ENCODE results near the gene PCDHA1. TPM values are rescaled to one million over a fixed set of nuclear protein-coding genes. Genes with fewer than 3 reads are reported as not detected.
"Not testable (repeated sequence)": the region's sequence is repeated elsewhere in the genome, so short reads cannot be mapped to it uniquely, and the experiment has no call there.

PCDHA1 gene
- total RNA-seq, 1 donor from 2014 or later, result not detected

DNA sequence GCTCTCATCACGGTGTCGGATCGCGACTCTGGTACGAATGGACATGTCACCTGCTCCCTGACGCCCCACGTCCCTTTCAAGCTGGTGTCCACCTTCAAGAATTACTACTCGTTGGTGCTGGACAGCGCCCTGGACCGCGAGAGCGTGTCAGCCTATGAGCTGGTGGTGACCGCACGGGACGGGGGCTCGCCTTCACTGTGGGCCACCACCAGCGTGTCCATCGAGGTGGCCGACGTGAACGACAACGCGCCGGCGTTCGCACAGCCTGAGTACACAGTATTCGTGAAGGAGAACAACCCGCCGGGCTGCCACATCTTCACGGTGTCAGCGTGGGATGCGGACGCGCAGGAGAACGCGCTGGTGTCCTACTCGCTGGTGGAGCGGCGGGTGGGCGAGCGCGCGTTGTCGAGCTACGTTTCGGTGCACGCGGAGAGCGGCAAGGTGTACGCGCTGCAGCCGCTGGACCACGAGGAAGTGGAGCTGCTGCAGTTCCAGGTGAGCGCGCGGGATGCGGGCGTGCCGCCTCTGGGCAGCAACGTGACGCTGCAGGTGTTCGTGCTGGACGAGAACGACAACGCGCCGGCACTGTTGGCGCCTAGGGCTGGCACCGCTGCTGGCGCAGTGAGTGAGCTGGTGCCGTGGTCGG, 10.3 kb downstream of the PCDHA1 start:
- H3K9me3 Mint-ChIP-seq, result peaks cover 34% of the 10 kb centered on the region
- not testable (repeated sequence) for H3K4me1 Mint-ChIP-seq (ENCODE audit: low read depth); H3K27me3 Mint-ChIP-seq (ENCODE audit: insufficient read depth); H3K36me3 Mint-ChIP-seq (ENCODE audit: low read depth); H3K4me3 Mint-ChIP-seq; H3K27ac Mint-ChIP-seq; DNase-seq (ENCODE audit: low spot score)
- intact Hi-C loops (cut with micrococcal nuclease), result loop anchor here (10.0 kb wide), 1 partner anchor 89 kb away; the partner anchor contains the start of gene PCDHA13

DNA sequence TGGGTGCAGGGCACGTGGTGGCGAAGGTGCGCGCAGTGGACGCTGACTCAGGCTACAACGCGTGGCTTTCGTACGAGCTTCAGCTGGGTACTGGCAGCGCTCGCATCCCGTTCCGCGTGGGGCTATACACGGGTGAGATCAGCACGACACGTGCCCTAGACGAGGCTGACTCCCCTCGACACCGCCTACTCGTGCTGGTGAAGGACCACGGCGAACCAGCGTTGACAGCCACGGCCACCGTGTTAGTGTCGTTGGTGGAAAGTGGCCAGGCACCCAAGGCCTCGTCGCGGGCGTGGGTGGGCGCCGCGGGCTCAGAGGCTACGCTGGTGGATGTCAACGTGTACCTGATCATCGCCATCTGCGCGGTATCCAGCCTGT, 10.8 kb downstream of the PCDHA1 start:
- Mint-ChIP-seq H3K9me3 (peaks cover 32% of the 10 kb centered on the region), H3K27ac (no peak overlapping the region), H3K27me3 (ENCODE audit: insufficient read depth) (no peaks in the 10 kb centered on the region), H3K4me3 (no peak overlapping the region), H3K4me1 (ENCODE audit: low read depth) (no peaks in the 10 kb centered on the region), H3K36me3 (ENCODE audit: low read depth) (no peaks in the 10 kb centered on the region)
- DNase-seq (ENCODE audit: low spot score), result no peak
- intact Hi-C loops (cut with micrococcal nuclease), result loop anchor here (10.0 kb wide), 1 partner anchor 88 kb away; the partner anchor contains the start of gene PCDHA13

DNA sequence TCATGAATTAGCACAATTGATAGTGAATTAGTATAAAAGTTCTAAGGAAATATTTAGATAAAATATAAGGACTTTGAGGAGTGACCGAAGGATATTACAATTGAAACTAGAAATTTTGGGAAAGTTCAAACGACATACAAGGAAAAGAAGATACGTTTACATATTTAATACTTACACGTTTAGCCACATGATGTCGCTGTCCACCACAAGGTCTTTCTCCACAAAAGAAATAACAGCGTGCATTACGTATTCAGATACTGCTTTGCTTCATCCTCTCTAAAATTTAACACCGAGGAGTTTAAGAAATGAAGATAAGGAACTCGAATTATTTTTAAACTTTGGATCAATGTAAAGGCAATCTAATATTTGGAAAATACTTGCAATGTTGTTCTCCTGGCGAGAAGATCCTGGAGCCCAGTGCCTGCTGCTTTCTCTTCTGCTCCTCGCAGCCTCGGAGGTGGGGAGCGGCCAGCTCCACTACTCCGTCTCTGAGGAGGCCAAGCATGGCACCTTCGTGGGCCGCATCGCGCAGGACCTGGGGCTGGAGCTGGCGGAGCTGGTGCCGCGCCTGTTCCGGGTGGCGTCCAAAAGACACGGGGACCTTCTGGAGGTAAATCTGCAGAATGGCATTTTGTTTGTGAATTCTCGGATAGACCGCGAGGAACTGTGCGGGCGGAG, 15.0 kb downstream of the PCDHA1 start, which contains the start of gene PCDHA3:
TSS of gene PCDHA3 (plus strand) at position 242 of the 678 bp plus-strand sequence.
- no peak within 1 kb of the TSS for H3K27ac Mint-ChIP-seq
- H3K36me3 Mint-ChIP-seq (ENCODE audit: low read depth), result no peaks in the 10 kb centered on the region
- H3K27me3 Mint-ChIP-seq (ENCODE audit: insufficient read depth), result no peaks in the 10 kb centered on the region
- intact Hi-C loops (cut with micrococcal nuclease), result loop anchor here (5.0 kb wide), 1 partner anchor 41 kb away; the partner anchor contains the start of gene PCDHA8
- no peaks in the 10 kb centered on the region for H3K4me1 Mint-ChIP-seq (ENCODE audit: low read depth)
- no peak within 1 kb of the TSS for H3K4me3 Mint-ChIP-seq
- H3K9me3 Mint-ChIP-seq, result peaks cover 39% of the 10 kb centered on the region
- DNase-seq (ENCODE audit: low spot score), result no peak

GRCh38 chr5:140801494-140801841, 15.5 kb downstream of the PCDHA1 start:
- no peak overlapping the region for H3K4me3 Mint-ChIP-seq
- no peak overlapping the region for H3K27ac Mint-ChIP-seq
- peaks cover 38% of the 10 kb centered on the region for H3K9me3 Mint-ChIP-seq
- no peak for DNase-seq (ENCODE audit: low spot score)
- no peaks in the 10 kb centered on the region for H3K4me1 Mint-ChIP-seq (ENCODE audit: low read depth)
- no peaks in the 10 kb centered on the region for H3K36me3 Mint-ChIP-seq (ENCODE audit: low read depth)
- no peaks in the 10 kb centered on the region for H3K27me3 Mint-ChIP-seq (ENCODE audit: insufficient read depth)
- intact Hi-C loops (cut with micrococcal nuclease), result loop anchor here (5.0 kb wide), 1 partner anchor 41 kb away; the partner anchor contains the start of gene PCDHA8

DNA sequence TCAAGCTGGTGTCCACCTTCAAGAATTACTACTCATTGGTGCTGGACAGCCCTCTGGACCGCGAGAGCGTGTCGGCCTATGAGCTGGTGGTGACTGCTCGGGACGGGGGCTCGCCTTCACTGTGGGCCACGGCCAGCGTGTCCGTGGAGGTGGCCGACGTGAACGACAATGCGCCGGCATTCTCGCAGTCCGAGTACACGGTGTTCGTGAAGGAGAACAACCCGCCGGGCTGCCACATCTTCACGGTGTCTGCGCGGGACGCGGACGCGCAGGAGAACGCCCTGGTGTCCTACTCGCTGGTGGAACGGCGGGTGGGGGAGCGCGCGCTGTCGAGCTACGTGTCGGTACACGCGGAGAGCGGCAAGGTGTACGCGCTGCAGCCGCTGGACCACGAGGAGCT, 16.4 kb downstream of the PCDHA1 start:
- H3K36me3 Mint-ChIP-seq (ENCODE audit: low read depth); H3K4me3 Mint-ChIP-seq; H3K27ac Mint-ChIP-seq; DNase-seq (ENCODE audit: low spot score); H3K27me3 Mint-ChIP-seq (ENCODE audit: insufficient read depth); H3K4me1 Mint-ChIP-seq (ENCODE audit: low read depth): not testable (repeated sequence)
- intact Hi-C loops (cut with micrococcal nuclease), result loop anchor here (5.0 kb wide), 1 partner anchor 40 kb away; the partner anchor contains the start of gene PCDHA8
- H3K9me3 Mint-ChIP-seq, result peaks cover 38% of the 10 kb centered on the region

GRCh38 chr5:140802781-140803271, 16.9 kb downstream of the PCDHA1 start:
- Mint-ChIP-seq H3K27me3 (ENCODE audit: insufficient read depth) (no peaks in the 10 kb centered on the region), H3K9me3 (peaks cover 43% of the 10 kb centered on the region), H3K36me3 (ENCODE audit: low read depth) (no peaks in the 10 kb centered on the region), H3K4me3 (no peak overlapping the region), H3K4me1 (ENCODE audit: low read depth) (no peaks in the 10 kb centered on the region), H3K27ac (no peak overlapping the region)
- intact Hi-C loops (cut with micrococcal nuclease), result loop anchor here (5.0 kb wide), 1 partner anchor 39 kb away; the partner anchor contains the start of gene PCDHA8
- no peak for DNase-seq (ENCODE audit: low spot score)

DNA sequence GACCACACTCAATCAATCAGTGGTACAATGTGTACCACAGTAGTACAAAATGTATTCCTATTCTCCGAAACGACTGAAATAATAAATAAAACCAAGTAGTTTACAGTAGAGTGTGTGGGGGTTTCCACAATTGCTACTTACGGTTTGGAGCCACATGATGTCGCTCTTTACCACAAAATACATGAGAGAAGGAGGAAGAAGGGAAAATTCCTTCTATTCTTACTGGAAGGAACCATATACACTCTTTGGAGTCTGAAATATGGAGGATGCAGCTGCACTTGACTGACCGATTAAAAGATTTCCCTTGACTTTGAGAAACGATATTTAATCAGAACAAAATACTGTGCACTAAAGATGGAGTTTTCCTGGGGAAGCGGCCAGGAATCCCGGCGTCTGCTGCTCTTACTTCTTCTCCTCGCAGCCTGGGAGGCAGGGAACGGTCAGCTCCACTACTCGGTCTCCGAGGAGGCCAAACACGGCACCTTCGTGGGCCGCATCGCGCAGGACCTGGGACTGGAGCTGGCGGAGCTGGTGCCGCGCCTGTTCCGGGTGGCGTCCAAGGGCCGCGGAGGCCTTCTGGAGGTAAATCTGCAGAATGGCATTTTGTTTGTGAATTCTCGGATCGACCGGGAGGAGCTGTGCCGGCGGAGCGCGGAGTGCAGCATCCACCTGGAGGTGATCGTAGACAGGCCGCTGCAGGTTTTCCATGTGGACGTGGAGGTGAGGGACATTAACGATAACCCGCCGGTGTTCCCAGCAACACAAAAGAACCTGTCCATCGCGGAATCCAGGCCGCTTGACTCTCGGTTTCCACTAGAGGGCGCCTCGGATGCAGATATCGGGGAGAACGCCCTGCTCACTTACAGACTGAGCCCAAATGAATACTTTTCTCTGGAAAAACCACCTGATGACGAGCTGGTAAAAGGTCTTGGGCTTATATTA, 21.2 kb downstream of the PCDHA1 start, which contains the start of gene PCDHA4:
TSS of gene PCDHA4 (plus strand) at position 235 of the 942 bp plus-strand sequence.
- no peaks in the 10 kb centered on the region for H3K36me3 Mint-ChIP-seq (ENCODE audit: low read depth)
- intact Hi-C loops (cut with micrococcal nuclease), result no loop called here
- peaks cover 35% of the 10 kb centered on the region for H3K9me3 Mint-ChIP-seq
- no peak within 1 kb of the TSS for H3K4me3 Mint-ChIP-seq
- H3K27me3 Mint-ChIP-seq (ENCODE audit: insufficient read depth), result no peaks in the 10 kb centered on the region
- no peaks in the 10 kb centered on the region for H3K4me1 Mint-ChIP-seq (ENCODE audit: low read depth)
- H3K27ac Mint-ChIP-seq, result no peak within 1 kb of the TSS
- DNase-seq (ENCODE audit: low spot score), result no peak

DNA sequence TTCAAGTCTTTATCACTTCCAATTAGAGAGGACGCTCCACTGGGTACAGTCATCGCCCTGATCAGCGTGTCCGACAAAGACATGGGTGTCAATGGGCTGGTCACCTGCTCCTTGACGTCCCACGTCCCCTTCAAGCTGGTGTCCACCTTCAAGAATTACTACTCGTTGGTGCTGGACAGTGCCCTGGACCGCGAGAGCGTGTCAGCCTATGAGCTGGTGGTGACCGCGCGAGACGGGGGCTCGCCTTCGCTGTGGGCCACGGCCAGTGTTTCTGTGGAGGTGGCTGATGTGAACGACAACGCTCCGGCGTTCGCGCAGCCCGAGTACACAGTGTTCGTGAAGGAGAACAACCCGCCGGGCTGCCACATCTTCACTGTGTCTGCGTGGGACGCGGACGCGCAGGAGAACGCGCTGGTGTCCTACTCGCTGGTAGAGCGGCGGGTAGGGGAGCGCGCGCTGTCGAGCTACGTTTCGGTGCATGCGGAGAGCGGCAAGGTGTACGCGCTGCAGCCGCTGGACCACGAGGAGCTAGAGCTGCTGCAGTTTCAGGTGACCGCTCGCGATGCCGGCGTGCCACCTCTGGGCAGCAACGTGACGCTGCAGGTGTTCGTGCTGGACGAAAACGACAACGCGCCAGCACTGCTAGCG, 22.4 kb downstream of the PCDHA1 start:
- H3K27ac Mint-ChIP-seq; DNase-seq (ENCODE audit: low spot score); H3K4me3 Mint-ChIP-seq; intact Hi-C loops (cut with micrococcal nuclease); H3K4me1 Mint-ChIP-seq (ENCODE audit: low read depth); H3K27me3 Mint-ChIP-seq (ENCODE audit: insufficient read depth); H3K36me3 Mint-ChIP-seq (ENCODE audit: low read depth): not testable (repeated sequence)
- peaks cover 40% of the 10 kb centered on the region for H3K9me3 Mint-ChIP-seq

GRCh38 chr5:140808889-140809291, 22.9 kb downstream of the PCDHA1 start:
- Mint-ChIP-seq H3K9me3 (peaks cover 35% of the 10 kb centered on the region), H3K36me3 (ENCODE audit: low read depth) (no peaks in the 10 kb centered on the region), H3K27ac (no peak overlapping the region), H3K27me3 (ENCODE audit: insufficient read depth) (no peaks in the 10 kb centered on the region), H3K4me1 (ENCODE audit: low read depth) (no peaks in the 10 kb centered on the region), H3K4me3 (no peak overlapping the region)
- DNase-seq (ENCODE audit: low spot score), result no peak
- intact Hi-C loops (cut with micrococcal nuclease), result no loop called here

DNA sequence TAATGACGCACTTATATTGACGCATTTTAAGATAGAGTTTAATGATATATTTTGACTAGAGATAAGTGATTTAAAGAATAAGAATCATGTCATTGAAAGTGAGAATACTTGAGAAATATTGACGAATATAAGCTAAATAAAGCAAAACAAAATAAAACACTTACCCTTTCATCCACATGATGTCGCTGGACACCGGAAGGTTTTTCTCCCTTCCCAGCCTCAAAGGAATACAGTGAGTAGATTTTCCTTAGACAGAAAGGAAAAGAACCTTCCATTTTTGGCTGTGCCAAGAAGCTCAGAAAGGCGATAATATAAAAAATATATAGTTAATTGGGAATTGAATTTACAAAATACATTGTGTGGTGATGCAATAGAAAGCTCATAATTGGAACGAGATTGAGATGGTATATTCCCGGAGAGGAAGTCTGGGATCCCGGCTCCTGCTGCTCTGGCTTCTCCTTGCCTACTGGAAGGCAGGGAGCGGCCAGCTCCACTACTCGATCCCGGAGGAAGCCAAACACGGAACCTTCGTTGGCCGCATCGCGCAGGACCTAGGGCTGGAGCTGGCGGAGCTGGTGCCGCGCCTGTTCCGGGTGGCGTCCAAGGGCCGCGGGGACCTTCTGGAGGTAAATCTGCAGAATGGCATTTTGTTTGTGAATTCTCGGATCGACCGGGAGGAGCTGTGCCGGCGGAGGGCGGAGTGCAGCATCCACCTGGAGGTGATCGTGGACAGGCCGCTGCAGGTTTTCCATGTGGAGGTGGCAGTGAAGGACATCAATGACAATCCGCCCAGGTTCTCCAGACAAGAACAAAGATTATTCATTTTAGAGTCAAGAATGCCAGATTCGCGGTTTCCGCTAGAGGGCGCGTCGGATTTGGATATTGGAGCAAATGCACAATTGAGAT, 35.7 kb downstream of the PCDHA1 start, which contains the start of gene PCDHA5:
TSS of gene PCDHA5 (plus strand) at position 239 of the 906 bp plus-strand sequence.
- intact Hi-C loops (cut with micrococcal nuclease), result no loop called here
- H3K4me1 Mint-ChIP-seq (ENCODE audit: low read depth), result no peaks in the 10 kb centered on the region
- H3K27ac Mint-ChIP-seq, result no peak within 1 kb of the TSS
- no peak for DNase-seq (ENCODE audit: low spot score)
- no peaks in the 10 kb centered on the region for H3K27me3 Mint-ChIP-seq (ENCODE audit: insufficient read depth)
- H3K36me3 Mint-ChIP-seq (ENCODE audit: low read depth), result no peaks in the 10 kb centered on the region
- peaks cover 14% of the 10 kb centered on the region for H3K9me3 Mint-ChIP-seq
- H3K4me3 Mint-ChIP-seq, result no peak within 1 kb of the TSS

DNA sequence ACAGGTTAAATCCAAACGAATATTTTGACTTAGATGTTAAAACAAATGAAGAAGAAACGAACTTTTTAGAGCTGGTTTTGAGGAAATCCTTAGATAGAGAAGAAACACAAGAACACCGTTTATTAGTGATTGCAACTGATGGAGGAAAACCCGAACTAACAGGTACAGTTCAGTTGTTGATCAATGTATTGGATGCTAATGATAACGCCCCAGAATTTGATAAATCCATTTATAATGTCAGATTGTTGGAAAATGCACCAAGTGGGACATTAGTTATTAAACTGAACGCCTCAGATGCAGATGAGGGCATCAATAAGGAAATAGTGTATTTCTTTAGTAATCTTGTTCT, 36.3 kb downstream of the PCDHA1 start:
- peaks cover 20% of the 10 kb centered on the region for H3K9me3 Mint-ChIP-seq
- no peak overlapping the region for H3K27ac Mint-ChIP-seq
- no peak overlapping the region for H3K4me3 Mint-ChIP-seq
- H3K4me1 Mint-ChIP-seq (ENCODE audit: low read depth), result no peaks in the 10 kb centered on the region
- no peak for DNase-seq (ENCODE audit: low spot score)
- intact Hi-C loops (cut with micrococcal nuclease), result no loop called here
- H3K27me3 Mint-ChIP-seq (ENCODE audit: insufficient read depth), result peaks cover 2% of the 10 kb centered on the region
- H3K36me3 Mint-ChIP-seq (ENCODE audit: low read depth), result no peaks in the 10 kb centered on the region
